ENCODE results near the gene RGPD5.
"Not testable (repeated sequence)": the region's sequence is repeated elsewhere in the genome, so short reads cannot be mapped to it uniquely, and the experiment has no call there.

The RGPD5 gene

GRCh38 chr2:109794074-109794737, at the start of gene RGPD5:
RGPD5 (plus strand) TSS chr2:109794305; CDS start chr2:109794466, 161 bp downstream.
- not testable (repeated sequence) for DNase-seq (ENCODE audit: low read depth)

GRCh38 chr2:109751572-109751971, 42.5 kb upstream of the RGPD5 start:
- not testable (repeated sequence) for DNase-seq (ENCODE audit: low read depth)

DNA sequence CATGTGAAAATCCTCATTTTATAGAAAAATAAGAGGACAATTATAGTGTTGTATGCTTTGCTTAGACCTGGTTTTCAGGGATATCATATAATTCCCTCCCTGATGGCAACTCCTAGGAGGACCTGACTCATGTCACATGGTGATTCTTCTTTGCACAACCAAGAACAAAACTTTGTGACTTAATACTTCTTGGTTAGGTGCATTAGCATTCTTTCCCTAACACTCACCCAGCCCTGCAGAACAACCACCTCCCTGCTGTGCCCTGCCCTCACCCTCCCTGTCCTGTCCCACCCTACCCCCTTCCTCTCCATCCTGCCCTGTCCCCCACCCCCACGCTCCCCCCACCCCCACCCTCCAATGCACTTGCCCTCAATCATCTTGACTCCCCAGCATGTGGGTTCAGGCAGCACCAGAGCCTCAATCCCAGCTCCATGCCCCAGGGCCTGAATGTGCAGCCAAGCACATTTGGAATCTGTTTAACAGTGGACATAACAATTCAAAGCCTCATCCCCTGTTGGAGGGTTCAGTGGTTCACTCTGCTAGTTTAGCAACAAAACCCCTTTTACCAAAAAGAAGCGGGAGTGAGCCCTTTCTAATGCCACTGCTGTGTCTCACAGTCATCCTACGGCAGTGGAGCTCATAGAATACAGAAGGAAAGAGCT, 36.8 kb upstream of the RGPD5 start:
- DNase-seq (ENCODE audit: low read depth): not testable (repeated sequence)

GRCh38 chr2:109760265-109761042, 33.7 kb upstream of the RGPD5 start:
- not testable (repeated sequence) for DNase-seq (ENCODE audit: low read depth)

- DNase-seq (ENCODE audit: low read depth): not testable (repeated sequence)
Measured at GRCh38 chr2:109761043-109761454, 33.1 kb upstream of the RGPD5 start.

GRCh38 chr2:109761976-109762375, 32.1 kb upstream of the RGPD5 start:
- DNase-seq (ENCODE audit: low read depth): not testable (repeated sequence)

DNA sequence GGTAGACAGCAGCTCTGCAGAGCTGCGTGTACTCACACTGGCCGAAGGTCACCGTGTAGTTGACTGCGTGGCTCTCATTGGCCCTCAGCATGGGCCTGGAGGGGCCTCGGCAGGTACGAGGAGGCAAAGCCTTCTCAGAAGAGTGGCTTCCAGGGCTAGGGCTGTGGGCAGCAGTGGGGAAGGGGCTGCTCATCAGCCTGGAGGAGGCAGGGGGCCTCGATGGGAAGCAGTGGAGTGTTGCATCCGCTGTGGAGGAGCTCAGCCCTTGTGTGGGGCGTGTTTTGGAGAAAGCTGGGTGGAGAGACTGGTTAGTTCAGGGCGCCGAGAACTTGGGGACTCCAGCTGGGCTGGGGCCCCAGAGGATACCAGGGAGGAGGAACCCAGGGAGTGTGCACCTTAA, 28.0 kb upstream of the RGPD5 start:
- DNase-seq (ENCODE audit: low read depth): not testable (repeated sequence)

DNA sequence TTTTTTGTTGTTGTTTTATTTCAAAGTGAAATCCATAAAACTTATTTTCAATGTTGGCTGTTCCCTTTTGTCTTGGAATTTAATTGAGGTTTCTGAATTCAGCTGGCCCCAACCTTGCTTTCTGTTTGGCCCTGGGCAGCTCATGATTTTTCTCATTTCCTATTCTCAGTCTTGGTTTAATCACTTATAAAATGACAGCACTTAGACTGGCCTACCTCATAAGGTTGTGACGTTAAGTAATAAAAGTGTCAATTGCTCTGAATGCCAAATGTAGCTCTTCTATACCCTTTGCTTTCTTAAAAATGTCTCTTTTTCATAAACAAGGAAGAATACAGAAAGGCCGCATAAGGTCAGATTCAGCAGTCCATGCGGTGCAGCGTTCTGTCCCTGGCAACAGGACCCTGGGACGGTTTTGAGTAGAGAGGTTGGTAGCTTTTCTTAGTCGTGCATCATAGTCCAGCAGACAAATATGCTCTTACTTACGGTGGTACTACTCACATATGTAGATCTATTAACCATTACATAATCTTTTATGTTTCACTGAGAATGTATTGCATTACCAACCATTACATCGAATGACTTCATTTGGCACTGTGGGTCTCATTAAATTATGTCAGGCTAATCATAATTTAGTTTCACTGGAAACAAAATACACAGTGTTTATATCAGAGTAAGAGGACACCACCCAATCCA, 27.1 kb upstream of the RGPD5 start:
- not testable (repeated sequence) for DNase-seq (ENCODE audit: low read depth)

GRCh38 chr2:109768934-109769333, 25.2 kb upstream of the RGPD5 start:
- not testable (repeated sequence) for DNase-seq (ENCODE audit: low read depth)

- DNase-seq (ENCODE audit: low read depth): not testable (repeated sequence)
Measured at GRCh38 chr2:109779118-109779517, 15.0 kb upstream of the RGPD5 start.

DNA sequence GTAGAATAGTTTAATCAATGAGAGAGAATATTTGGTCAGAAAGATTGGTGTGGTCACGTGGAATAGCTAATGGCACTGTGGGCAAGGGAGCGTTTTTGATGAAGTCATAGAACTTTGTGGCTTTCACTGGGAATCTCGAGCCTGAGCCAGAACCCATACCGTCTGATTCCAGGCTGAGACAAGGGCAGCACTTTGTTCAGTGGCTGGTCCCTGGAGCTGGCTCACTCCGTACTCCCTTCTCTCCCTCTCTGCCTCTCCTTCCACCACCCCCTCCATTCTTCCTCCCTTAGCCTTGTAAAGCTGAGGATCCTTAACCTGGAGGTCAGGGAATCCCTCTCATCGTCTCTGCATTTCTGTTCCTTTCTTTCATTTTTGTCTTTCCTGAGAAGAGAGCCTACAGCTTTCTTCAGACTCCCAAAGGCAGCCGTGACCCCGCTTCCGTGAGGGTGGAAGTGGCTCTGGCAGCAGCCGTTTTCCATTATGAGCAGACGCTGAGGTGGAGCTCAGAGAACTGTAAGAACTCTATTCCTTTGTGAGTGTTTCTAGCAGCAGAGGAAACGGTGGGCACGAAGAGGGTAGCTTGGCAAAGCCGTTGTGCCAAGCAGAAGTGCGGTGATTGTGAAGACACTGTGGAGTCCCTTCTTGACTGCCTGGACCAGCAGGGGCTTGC, 12.8 kb upstream of the RGPD5 start:
- not testable (repeated sequence) for DNase-seq (ENCODE audit: low read depth)

- not testable (repeated sequence) for DNase-seq (ENCODE audit: low read depth)
Measured at GRCh38 chr2:109782446-109782993, 11.6 kb upstream of the RGPD5 start.

DNA sequence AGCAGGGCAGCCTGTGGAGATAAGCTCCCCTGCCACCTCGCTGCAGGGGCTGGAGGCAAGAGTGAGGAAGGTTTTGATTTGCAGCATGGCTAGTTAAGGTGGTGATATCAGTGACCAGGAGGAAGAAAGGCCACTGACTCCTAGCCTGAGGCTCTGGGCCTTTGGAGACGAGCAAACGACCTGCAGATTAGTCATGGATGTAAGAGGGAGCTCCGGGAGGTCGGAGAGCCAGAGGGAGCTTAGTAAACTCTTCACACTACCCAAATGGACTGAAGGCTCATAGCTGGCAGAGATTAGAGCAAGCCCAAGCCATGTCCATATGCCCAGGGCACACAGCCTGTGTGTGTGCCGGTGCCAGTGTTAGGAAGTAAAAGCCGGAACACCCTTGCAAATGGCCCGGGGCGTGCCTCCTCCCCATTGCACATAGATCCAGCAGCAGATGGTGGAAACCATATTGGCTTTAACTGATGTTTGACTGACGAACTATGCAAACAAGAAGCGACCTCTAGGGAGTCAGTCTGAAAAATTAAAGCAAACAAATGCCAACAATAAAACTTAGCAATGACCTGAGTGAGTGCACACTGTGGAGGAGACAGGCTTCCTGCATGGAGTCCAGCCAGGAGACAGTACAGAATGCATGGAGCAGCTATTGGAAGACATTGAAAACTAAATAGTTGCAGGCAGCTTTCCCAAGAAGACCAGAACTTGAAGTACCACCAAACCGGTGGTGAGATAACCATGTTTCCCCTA, 2.4 kb upstream of the RGPD5 start:
- not testable (repeated sequence) for DNase-seq (ENCODE audit: low read depth)

GRCh38 chr2:109792659-109793058, 1.4 kb upstream of the RGPD5 start:
- not testable (repeated sequence) for DNase-seq (ENCODE audit: low read depth)

GRCh38 chr2:109871129-109871751, 77.1 kb downstream of the RGPD5 start:
- DNase-seq (ENCODE audit: low read depth): not testable (repeated sequence)

DNA sequence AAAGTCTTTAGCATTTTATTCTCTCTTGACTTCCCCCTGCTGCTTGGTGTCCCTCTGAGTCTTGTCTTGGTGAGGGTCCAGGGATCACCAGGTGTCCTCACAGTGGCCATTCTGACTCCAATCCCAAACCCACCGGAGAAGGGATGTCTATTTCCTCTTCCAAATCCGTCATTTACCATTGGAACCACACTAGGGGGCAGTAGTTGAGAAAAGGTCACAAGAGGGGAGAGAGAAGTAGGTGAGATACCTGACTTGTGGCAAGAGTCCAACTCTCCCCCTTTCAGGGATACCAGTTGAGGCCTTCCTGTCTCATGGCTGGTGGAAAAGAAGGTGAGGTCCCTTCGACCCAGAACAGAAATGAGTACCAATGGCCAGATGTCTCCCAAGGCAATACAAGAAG, 82.5 kb downstream of the RGPD5 start:
- not testable (repeated sequence) for DNase-seq (ENCODE audit: low read depth)

DNA sequence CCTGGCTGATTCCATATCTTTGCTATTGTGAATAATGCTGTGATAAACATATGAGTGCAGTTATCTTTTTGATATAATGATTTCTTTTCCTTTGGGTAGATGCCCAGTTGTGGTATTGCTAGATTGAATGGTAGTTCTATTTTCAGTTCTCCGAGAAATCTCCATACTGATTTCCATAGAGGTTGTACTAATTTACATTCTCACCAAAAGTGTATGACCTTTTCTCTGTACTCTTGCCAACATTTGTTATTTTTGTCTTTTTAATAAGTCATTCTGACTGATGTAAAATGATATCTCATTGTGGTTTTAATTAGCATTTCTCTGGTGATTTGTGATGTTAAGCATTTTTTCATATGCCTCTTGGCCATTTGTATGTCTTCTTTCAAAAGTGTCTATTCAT, 88.0 kb downstream of the RGPD5 start:
- DNase-seq (ENCODE audit: low read depth): not testable (repeated sequence)

DNA sequence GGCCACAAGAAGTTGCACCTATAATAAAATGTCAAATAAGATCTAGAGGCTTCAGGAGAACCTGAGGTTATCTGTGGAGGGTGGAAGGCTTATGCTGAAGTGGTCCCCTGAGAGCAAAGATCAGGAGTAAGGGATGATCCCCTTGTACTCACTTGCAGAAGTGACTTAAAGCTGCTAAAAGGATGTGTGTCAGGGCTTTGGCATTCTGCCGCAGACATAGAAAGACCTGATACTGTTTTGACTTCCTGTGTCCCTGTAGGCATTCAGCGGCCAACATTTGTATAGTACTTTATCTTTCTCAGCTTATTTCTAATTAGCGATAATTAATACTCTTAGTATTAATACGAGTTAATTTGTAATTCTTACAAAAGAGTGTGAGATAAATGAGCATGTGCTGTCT, 94.3 kb downstream of the RGPD5 start:
- DNase-seq (ENCODE audit: low read depth): not testable (repeated sequence)

GRCh38 chr2:109889909-109890308, 95.8 kb downstream of the RGPD5 start:
- DNase-seq (ENCODE audit: low read depth): not testable (repeated sequence)

GRCh38 chr2:109891024-109891423, 96.9 kb downstream of the RGPD5 start:
- DNase-seq (ENCODE audit: low read depth): not testable (repeated sequence)
